HEK293 (cell line): ENCODE data around the gene IL23R.
A peak's percentile ranks its signal among the peaks of the same experiment; 100 is the strongest.

ENCODE experiments used
- CTCF ChIA-PET: fragments of 350-600 bp; formaldehyde crosslinking; extraction: SDS; loops from one replicate; lab custom pipeline; 2021; ENCODE audit warnings: antibody characterized with exemption; lab: Yijun Ruan, JAX
- POLR2A ChIA-PET: fragments of 300-600 bp; formaldehyde crosslinking; extraction: SDS; loops from one replicate; lab custom pipeline; 2020; ENCODE audit warnings: antibody characterized with exemption, inconsistent platforms; lab: Yijun Ruan, JAX
- H3K27ac ChIP-seq: fragments of 200-500 bp; sonication (Bioruptor generic); 2 replicates; pipeline ENCODE4 v1.5.1; 2014; ENCODE audit warnings: low read depth, low read length, control low read depth, inconsistent platforms; ENCODE audit errors: extremely low read depth
- H3K36me3 ChIP-seq, 2 experiments: fragments of 200-500 bp in 1 of 2; sonication (Bioruptor generic) in 1 of 2; 1 replicate in 1 of 2; 2 replicates in 1 of 2; pipeline ENCODE4 v1.5.1; 2014 to 2017; ENCODE audit warnings: inconsistent platforms in 2 of 2, low read length in 2 of 2; ENCODE audit not compliant: control insufficient read depth in 2 of 2, insufficient read depth in 1 of 2
- H3K4me1 ChIP-seq: fragments of 200-500 bp; sonication (Bioruptor generic); 2 replicates; pipeline ENCODE4 v1.5.1; 2014; ENCODE audit warnings: mild to moderate bottlenecking, low read length, inconsistent platforms; ENCODE audit not compliant: control insufficient read depth, insufficient read depth
- H3K4me3 ChIP-seq: 2 replicates; pipeline ENCODE4 v1.5.1; 2011; ENCODE audit warnings: low read depth, mild to moderate bottlenecking, control low read depth, low read length, moderate library complexity
- H3K9me3 ChIP-seq: fragments of 200-500 bp; sonication (Bioruptor generic); 2 replicates; pipeline ENCODE4 v1.5.1; 2014; ENCODE audit warnings: low read depth, low read length, inconsistent platforms; ENCODE audit not compliant: control insufficient read depth, insufficient read depth
- FEZF1 ChIP-seq: fragments of 450-650 bp; formaldehyde crosslinking; IDR thresholded peaks from 2 replicates; pipeline ENCODE4 v1.5.1; 2016; ENCODE audit warnings: missing biosample characterization, missing genetic modification characterization
- KLF1 ChIP-seq: fragments of 450-650 bp; formaldehyde crosslinking; IDR thresholded peaks from 2 replicates; pipeline ENCODE4 v1.5.1; 2016; ENCODE audit warnings: missing biosample characterization, missing genetic modification characterization
- MEIS1 ChIP-seq: sonication (generic); formaldehyde crosslinking; IDR thresholded peaks from 2 replicates; pipeline ENCODE4 v1.8.1; 2022; ENCODE audit warnings: missing genetic modification reagents, mild to moderate bottlenecking, borderline replicate concordance
- PRDM1 ChIP-seq: fragments of 450-650 bp; formaldehyde crosslinking; IDR thresholded peaks from 2 replicates; pipeline ENCODE4; 2016; ENCODE audit warnings: missing biosample characterization, missing genetic modification characterization
- ZEB2 ChIP-seq: fragments of 450-650 bp; formaldehyde crosslinking; IDR thresholded peaks from 2 replicates; pipeline ENCODE4 v1.5.1; 2016; ENCODE audit warnings: missing biosample characterization, missing genetic modification characterization
- ZNF114 ChIP-seq: fragments of 450-650 bp; formaldehyde crosslinking; IDR thresholded peaks from 2 replicates; pipeline ENCODE4 v1.5.0; 2017; ENCODE audit warnings: missing biosample characterization, missing genetic modification characterization
- ZNF146 ChIP-seq: fragments of 450-650 bp; formaldehyde crosslinking; IDR thresholded peaks from 2 replicates; pipeline ENCODE4 v1.5.1; 2016; ENCODE audit warnings: missing biosample characterization, missing genetic modification characterization
- ZNF157 ChIP-seq: fragments of 450-650 bp; formaldehyde crosslinking; IDR thresholded peaks from 2 replicates; pipeline ENCODE4 v1.5.1; 2016; ENCODE audit warnings: missing biosample characterization, missing genetic modification characterization
- ZNF19 ChIP-seq: fragments of 450-650 bp; formaldehyde crosslinking; IDR thresholded peaks from 2 replicates; pipeline ENCODE4; 2016; ENCODE audit warnings: missing biosample characterization, missing genetic modification characterization, low read depth
- ZNF214 ChIP-seq: fragments of 450-650 bp; formaldehyde crosslinking; IDR thresholded peaks from 2 replicates; pipeline ENCODE4 v1.5.1; 2017; ENCODE audit warnings: missing biosample characterization, mild to moderate bottlenecking, missing genetic modification characterization, borderline replicate concordance
- ZNF221 ChIP-seq: fragments of 450-650 bp; formaldehyde crosslinking; IDR thresholded peaks from 2 replicates; pipeline ENCODE4 v1.5.1; 2017; ENCODE audit warnings: missing biosample characterization, missing genetic modification characterization, borderline replicate concordance
- ZNF354C ChIP-seq: fragments of 450-650 bp; formaldehyde crosslinking; IDR thresholded peaks from 2 replicates; pipeline ENCODE4 v1.5.1; 2016; ENCODE audit warnings: missing biosample characterization, missing genetic modification characterization, low read depth, borderline replicate concordance
- ZNF48 ChIP-seq: fragments of 450-650 bp; formaldehyde crosslinking; IDR thresholded peaks from 2 replicates; pipeline ENCODE4 v1.5.1; 2016; ENCODE audit warnings: missing biosample characterization, missing genetic modification characterization
- ZNF529 ChIP-seq: fragments of 450-650 bp; formaldehyde crosslinking; IDR thresholded peaks from 2 replicates; pipeline ENCODE4 v1.5.1; 2017; ENCODE audit warnings: missing genetic modification characterization, missing biosample characterization; ENCODE audit not compliant: insufficient replicate concordance
- ZNF558 ChIP-seq: fragments of 450-650 bp; formaldehyde crosslinking; IDR thresholded peaks from 2 replicates; pipeline ENCODE4 v1.5.1; 2016; ENCODE audit warnings: missing biosample characterization, missing genetic modification characterization
- ZNF621 ChIP-seq: fragments of 450-650 bp; formaldehyde crosslinking; IDR thresholded peaks from 2 replicates; pipeline ENCODE4 v1.5.1; 2017; ENCODE audit warnings: missing biosample characterization, missing genetic modification characterization
- ZNF623 ChIP-seq: fragments of 450-650 bp; formaldehyde crosslinking; IDR thresholded peaks from 2 replicates; pipeline ENCODE4 v1.5.1; 2016; ENCODE audit warnings: missing biosample characterization, missing genetic modification characterization
- ZNF624 ChIP-seq: fragments of 450-650 bp; formaldehyde crosslinking; IDR thresholded peaks from 2 replicates; pipeline ENCODE4 v1.5.1; 2017; ENCODE audit warnings: missing biosample characterization, missing genetic modification characterization
- ZNF658 ChIP-seq: fragments of 450-650 bp; formaldehyde crosslinking; IDR thresholded peaks from 2 replicates; pipeline ENCODE4; 2016; ENCODE audit warnings: missing biosample characterization, missing genetic modification characterization
- ZNF664 ChIP-seq: fragments of 450-650 bp; formaldehyde crosslinking; IDR thresholded peaks from 2 replicates; pipeline ENCODE4 v1.5.1; 2016; ENCODE audit warnings: missing biosample characterization, missing genetic modification characterization
- ZNF843 ChIP-seq: fragments of 450-650 bp; formaldehyde crosslinking; IDR thresholded peaks from 2 replicates; pipeline ENCODE4 v1.5.1; 2016; ENCODE audit warnings: missing biosample characterization, missing genetic modification characterization
- TF ChIP-seq, protein P1 (sequence below): fragments of 450-650 bp; formaldehyde crosslinking; optimal IDR thresholded peaks from 2 replicates; pipeline ENCODE3; 2016; ENCODE audit warnings: missing biosample characterization, mild to moderate bottlenecking, missing genetic modification characterization
- TF ChIP-seq, protein P2 (sequence below): fragments of 450-650 bp; formaldehyde crosslinking; IDR thresholded peaks from 2 replicates; pipeline ENCODE4 v1.5.1; 2017; ENCODE audit warnings: missing biosample characterization, missing genetic modification characterization
- TF ChIP-seq, protein P3 (sequence below): fragments of 450-650 bp; IDR thresholded peaks from 2 replicates; pipeline ENCODE4 v1.5.1; 2018; ENCODE audit warnings: missing biosample characterization, mild to moderate bottlenecking, missing genetic modification characterization

Gene IL23R

DNA sequence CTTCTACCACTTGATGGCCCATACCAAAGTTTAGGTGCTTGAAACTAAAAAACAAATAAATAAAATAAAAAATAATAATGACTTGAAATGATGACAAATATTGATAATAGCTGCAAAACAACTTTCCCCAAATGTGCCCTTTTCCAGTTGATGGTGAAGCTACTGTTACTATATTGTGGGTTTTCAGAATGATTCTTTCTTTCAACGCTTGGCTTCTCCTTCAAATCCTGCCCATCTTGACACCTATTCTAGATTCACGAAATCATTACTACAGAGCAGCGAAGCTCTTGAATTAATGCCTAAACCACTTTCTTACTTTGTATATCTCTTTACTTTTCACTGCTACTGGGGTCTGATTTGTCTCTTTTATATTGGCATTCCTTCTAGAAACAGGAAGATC is 22.3 kb upstream of the IL23R start:
- no peak for TF ChIP-seq FEZF1 (tag by site-specific recombination)
- no peak for TF ChIP-seq ZNF221
- no peak for TF ChIP-seq ZNF558 (tag by site-specific recombination)
- H3K9me3 ChIP-seq, result no peaks in the 10 kb centered on the region
- ChIA-PET POLR2A (interaction anchor here (1.1 kb wide), 1 partner anchor 90 kb away, joined by 3 read pairs; the partner anchor contains the start of gene SLC35D1), CTCF (interaction anchor here (0.7 to 2.0 kb wide), 4 partner anchors 38 to 148 kb away, joined by 3 to 11 read pairs (median 6); no protein-coding TSS in a partner anchor)
- no peak overlapping the region for H3K27ac ChIP-seq
- H3K4me3 ChIP-seq, result no peak overlapping the region
- no peaks in the 10 kb centered on the region for H3K36me3 ChIP-seq
- H3K4me1 ChIP-seq, result no peaks in the 10 kb centered on the region

DNA sequence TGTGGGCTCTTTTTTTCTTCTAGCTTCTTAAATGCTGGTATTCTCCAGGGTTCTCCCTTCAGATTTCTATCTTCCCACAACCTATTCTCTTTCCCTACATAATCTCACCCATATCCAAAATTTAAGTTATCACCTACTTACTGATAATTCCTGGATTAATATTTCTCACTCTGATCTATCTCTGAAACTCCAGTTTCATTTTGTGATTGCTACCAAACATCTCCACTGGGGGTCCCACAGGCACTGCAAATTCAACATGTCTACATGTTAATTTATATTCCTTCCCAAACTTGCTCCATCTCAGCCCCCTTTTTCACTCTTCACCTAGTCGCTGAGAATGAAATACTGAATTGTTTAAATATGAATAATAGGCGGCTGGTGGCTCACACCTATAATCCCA is 21.6 kb upstream of the IL23R start:
- POLR2A ChIA-PET, result interaction anchor here (1.1 kb wide), 1 partner anchor 91 kb away, joined by 3 read pairs; the partner anchor contains the start of gene SLC35D1
- no peaks in the 10 kb centered on the region for H3K9me3 ChIP-seq
- peak; percentile 88 for TF ChIP-seq ZNF664 (tag by site-specific recombination)
- TF ChIP-seq ZNF843 (tag by site-specific recombination), result no peak
- TF ChIP-seq, all 188 proteins: peak for 1
- no peak overlapping the region for H3K4me3 ChIP-seq
- H3K4me1 ChIP-seq, result no peaks in the 10 kb centered on the region
- CTCF ChIA-PET, result interaction anchor here (0.6 to 2.0 kb wide), 8 partner anchors 38 to 357 kb away, joined by 3 to 11 read pairs (median 3); no protein-coding TSS in a partner anchor
- H3K27ac ChIP-seq, result no peak overlapping the region
- no peaks in the 10 kb centered on the region for H3K36me3 ChIP-seq

DNA sequence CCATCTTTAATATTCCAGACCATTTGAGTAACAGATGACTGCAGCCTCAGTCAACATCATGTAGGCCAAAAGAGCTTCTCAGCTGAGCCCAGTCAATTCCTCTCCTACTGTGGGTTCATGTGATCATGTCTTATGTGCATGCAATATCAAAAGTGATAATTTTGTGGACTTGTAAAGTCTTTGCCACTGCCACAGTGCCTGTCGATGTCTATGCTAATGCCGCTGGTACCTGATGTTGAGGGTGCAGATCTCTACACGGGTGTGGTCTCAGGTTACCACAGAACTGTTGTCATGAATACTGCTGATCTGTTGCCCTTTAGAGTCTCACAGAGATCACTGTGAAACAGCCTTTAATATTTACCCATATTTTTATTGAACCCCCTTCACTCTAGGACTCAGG is 20.2 kb upstream of the IL23R start:
- POLR2A ChIA-PET, result no interaction called here
- TF ChIP-seq, protein P1, sequence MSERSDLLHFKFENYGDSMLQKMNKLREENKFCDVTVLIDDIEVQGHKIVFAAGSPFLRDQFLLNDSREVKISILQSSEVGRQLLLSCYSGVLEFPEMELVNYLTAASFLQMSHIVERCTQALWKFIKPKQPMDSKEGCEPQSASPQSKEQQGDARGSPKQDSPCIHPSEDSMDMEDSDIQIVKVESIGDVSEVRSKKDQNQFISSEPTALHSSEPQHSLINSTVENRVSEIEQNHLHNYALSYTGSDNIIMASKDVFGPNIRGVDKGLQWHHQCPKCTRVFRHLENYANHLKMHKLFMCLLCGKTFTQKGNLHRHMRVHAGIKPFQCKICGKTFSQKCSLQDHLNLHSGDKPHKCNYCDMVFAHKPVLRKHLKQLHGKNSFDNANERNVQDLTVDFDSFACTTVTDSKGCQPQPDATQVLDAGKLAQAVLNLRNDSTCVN (tag by site-specific recombination), result no peak
- TF ChIP-seq ZNF658 (no peak), ZNF48 (no peak), ZNF157 (tag by site-specific recombination) (no peak)

DNA sequence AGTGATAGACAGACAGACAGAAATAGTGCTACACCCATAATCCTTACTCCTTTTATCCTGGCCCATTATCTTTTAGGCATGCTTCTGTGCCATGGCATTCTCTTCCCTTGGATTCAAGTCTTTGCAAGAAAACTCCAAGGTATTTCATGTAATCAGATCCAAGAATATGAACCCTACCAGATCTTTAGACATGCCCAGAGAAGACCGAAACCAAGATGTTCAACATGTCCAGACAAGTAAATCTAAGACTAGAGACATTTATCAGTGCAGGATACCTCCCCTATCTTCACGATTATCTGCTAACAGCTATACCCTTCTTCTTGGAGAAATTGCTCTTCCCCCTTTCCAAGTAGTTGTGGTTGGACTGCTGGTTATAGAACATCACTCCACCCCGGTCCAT is 19.7 kb upstream of the IL23R start:
- Histone ChIP-seq H3K4me1 (no peaks in the 10 kb centered on the region), H3K27ac (no peak overlapping the region), H3K9me3 (no peaks in the 10 kb centered on the region), H3K4me3 (no peak overlapping the region), H3K36me3 (no peaks in the 10 kb centered on the region)
- ChIA-PET POLR2A (no interaction called here), CTCF (interaction anchor here (0.7 to 0.8 kb wide), 2 partner anchors 9 to 530 kb away, joined by 3 to 5 read pairs; no protein-coding TSS in a partner anchor)
- no peak for TF ChIP-seq PRDM1
- TF ChIP-seq MEIS1 (CRISPR knock-in tag), result no peak
- TF ChIP-seq, protein P2, sequence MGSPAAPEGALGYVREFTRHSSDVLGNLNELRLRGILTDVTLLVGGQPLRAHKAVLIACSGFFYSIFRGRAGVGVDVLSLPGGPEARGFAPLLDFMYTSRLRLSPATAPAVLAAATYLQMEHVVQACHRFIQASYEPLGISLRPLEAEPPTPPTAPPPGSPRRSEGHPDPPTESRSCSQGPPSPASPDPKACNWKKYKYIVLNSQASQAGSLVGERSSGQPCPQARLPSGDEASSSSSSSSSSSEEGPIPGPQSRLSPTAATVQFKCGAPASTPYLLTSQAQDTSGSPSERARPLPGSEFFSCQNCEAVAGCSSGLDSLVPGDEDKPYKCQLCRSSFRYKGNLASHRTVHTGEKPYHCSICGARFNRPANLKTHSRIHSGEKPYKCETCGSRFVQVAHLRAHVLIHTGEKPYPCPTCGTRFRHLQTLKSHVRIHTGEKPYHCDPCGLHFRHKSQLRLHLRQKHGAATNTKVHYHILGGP, result no peak
- no peak for TF ChIP-seq ZNF19
- TF ChIP-seq, protein P3, sequence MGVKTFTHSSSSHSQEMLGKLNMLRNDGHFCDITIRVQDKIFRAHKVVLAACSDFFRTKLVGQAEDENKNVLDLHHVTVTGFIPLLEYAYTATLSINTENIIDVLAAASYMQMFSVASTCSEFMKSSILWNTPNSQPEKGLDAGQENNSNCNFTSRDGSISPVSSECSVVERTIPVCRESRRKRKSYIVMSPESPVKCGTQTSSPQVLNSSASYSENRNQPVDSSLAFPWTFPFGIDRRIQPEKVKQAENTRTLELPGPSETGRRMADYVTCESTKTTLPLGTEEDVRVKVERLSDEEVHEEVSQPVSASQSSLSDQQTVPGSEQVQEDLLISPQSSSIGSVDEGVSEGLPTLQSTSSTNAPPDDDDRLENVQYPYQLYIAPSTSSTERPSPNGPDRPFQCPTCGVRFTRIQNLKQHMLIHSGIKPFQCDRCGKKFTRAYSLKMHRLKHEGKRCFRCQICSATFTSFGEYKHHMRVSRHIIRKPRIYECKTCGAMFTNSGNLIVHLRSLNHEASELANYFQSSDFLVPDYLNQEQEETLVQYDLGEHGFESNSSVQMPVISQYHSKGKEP (tag by site-specific recombination), result no peak
- no peak for TF ChIP-seq ZNF529 (tag by site-specific recombination)
- no peak for TF ChIP-seq ZNF624 (tag by site-specific recombination)
- no peak for TF ChIP-seq ZNF623 (tag by site-specific recombination)
- TF ChIP-seq ZNF214 (tag by site-specific recombination), result no peak
- TF ChIP-seq ZEB2, result no peak
- TF ChIP-seq ZNF114 (tag by site-specific recombination), result no peak
- TF ChIP-seq ZNF621 (tag by site-specific recombination), result no peak
- no peak for TF ChIP-seq ZNF354C (tag by site-specific recombination)
- TF ChIP-seq KLF1 (tag by site-specific recombination), result no peak
- no peak for TF ChIP-seq ZNF146 (tag by site-specific recombination)

More for the DNA sequence above, 20.2 kb upstream of the IL23R start:
- H3K4me1 ChIP-seq, result no peaks in the 10 kb centered on the region
- H3K4me3 ChIP-seq, result no peak overlapping the region
- H3K27ac ChIP-seq, result no peak overlapping the region
- no peaks in the 10 kb centered on the region for H3K36me3 ChIP-seq
- H3K9me3 ChIP-seq, result no peaks in the 10 kb centered on the region
- CTCF ChIA-PET, result interaction anchor here (0.7 to 0.8 kb wide), 2 partner anchors 10 to 529 kb away, joined by 3 to 5 read pairs; no protein-coding TSS in a partner anchor
